BE2C (cell line): ENCODE data around the gene TUBD1.
"Not testable (repeated sequence)": the region's sequence is repeated elsewhere in the genome, so short reads cannot be mapped to it uniquely, and the experiment has no call there.

Experiments used
- DNase-seq: peaks from one replicate; pipeline ENCODE4 v3.0.0-alpha.2; 2020
- H3K27me3 ChIP-seq: fragments of 250-450 bp; sonication (Bioruptor Pico); 2 replicates; pipeline ENCODE4 v1.5.1; 2020; ENCODE audit warnings: mild to moderate bottlenecking
- H3K36me3 ChIP-seq: fragments of 250-450 bp; sonication (Bioruptor Pico); 2 replicates; pipeline ENCODE4 v1.5.1; 2020; ENCODE audit warnings: mild to moderate bottlenecking
- H3K4me1 ChIP-seq: fragments of 250-450 bp; sonication (Bioruptor Pico); 2 replicates; pipeline ENCODE4 v1.5.1; 2020
- H3K4me3 ChIP-seq: 2 replicates; pipeline ENCODE4 v1.5.1; 2011; ENCODE audit warnings: low read depth, low read length
- H3K9me3 ChIP-seq: fragments of 250-450 bp; sonication (Bioruptor Pico); 2 replicates; pipeline ENCODE4 v1.5.1; 2020
- TF ChIP-seq, protein P1 (sequence below): IDR thresholded peaks from 2 replicates; pipeline ENCODE4 v1.5.1; 2012; ENCODE audit warnings: mild to moderate bottlenecking, low read depth, low read length

The TUBD1 gene

DNA sequence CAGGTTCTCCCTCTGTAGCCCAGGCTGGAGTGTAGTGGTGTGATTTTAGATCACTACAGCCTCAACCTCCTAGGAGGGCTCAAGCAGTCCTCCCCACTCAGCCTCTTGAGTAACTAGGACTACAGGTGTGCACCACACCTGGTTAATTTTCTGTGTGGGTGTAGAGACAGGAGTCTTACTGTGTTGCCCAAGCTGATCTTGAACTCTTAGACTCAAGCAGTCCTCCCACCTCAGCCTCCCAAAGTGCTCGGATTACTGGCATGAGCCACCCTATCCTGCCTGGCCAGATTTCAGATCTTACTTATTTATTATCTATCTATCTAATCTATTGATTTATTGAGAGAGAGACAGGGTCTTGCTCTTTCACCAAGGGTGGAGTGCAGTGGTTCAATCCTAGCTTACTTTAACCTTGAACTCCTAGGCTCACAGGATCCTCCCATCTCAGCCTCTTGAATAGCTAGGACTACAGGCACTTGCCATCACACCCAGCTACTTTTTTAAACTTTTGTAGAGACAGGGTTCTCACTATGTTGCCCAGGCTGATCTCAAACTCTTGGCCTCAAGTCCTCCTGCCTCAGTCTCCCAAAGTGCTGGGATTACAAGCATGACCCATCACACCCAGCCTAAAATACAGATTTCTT, 61.8 kb downstream of the TUBD1 start:
- no peaks in the 10 kb centered on the region; the same call in 1 of the 2 replicates for H3K36me3 ChIP-seq
- H3K4me3 ChIP-seq, result no peak overlapping the region
- H3K27me3 ChIP-seq, result no peaks in the 10 kb centered on the region
- no peak for DNase-seq
- H3K4me1 ChIP-seq, result peaks cover 13% of the 10 kb centered on the region
- H3K9me3 ChIP-seq, result no peaks in the 10 kb centered on the region
- TF ChIP-seq, protein P1, sequence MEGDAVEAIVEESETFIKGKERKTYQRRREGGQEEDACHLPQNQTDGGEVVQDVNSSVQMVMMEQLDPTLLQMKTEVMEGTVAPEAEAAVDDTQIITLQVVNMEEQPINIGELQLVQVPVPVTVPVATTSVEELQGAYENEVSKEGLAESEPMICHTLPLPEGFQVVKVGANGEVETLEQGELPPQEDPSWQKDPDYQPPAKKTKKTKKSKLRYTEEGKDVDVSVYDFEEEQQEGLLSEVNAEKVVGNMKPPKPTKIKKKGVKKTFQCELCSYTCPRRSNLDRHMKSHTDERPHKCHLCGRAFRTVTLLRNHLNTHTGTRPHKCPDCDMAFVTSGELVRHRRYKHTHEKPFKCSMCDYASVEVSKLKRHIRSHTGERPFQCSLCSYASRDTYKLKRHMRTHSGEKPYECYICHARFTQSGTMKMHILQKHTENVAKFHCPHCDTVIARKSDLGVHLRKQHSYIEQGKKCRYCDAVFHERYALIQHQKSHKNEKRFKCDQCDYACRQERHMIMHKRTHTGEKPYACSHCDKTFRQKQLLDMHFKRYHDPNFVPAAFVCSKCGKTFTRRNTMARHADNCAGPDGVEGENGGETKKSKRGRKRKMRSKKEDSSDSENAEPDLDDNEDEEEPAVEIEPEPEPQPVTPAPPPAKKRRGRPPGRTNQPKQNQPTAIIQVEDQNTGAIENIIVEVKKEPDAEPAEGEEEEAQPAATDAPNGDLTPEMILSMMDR, result no peak

DNA sequence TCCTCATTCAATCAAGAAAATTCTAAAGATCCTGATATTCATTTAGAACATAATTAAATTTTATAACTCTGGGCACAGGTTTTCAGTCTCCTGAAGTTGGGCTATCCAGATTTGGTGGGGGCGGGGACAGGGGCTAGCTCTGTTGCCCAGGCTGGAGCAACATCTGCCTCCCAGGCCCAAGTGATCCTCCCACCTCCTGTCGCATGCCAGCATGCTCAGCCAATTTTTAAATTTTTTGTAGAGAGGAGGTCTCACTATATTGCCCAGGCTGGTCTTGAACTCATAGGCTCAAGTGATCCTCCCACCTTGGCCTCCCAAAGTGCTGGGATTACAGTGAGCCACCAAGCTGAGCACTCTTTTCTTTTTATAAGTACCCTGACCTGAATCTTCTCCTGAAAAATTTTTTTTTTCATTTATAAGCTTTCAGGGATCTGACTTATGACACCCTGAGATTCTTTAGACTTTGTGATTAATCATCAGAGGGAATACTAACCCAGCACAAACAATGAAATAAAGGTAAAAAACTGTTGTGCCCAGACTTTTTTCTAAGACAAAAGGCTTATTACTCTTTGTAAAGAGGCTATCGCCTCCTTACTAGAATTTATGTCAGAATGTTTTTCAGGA, 62.6 kb downstream of the TUBD1 start:
- TF ChIP-seq, protein P1, result no peak
- Histone ChIP-seq H3K9me3 (no peaks in the 10 kb centered on the region), H3K36me3 (no peaks in the 10 kb centered on the region; the same call in 1 of the 2 replicates), H3K4me3 (no peak overlapping the region), H3K27me3 (no peaks in the 10 kb centered on the region), H3K4me1 (peaks cover 13% of the 10 kb centered on the region)
- DNase-seq, result no peak

DNA sequence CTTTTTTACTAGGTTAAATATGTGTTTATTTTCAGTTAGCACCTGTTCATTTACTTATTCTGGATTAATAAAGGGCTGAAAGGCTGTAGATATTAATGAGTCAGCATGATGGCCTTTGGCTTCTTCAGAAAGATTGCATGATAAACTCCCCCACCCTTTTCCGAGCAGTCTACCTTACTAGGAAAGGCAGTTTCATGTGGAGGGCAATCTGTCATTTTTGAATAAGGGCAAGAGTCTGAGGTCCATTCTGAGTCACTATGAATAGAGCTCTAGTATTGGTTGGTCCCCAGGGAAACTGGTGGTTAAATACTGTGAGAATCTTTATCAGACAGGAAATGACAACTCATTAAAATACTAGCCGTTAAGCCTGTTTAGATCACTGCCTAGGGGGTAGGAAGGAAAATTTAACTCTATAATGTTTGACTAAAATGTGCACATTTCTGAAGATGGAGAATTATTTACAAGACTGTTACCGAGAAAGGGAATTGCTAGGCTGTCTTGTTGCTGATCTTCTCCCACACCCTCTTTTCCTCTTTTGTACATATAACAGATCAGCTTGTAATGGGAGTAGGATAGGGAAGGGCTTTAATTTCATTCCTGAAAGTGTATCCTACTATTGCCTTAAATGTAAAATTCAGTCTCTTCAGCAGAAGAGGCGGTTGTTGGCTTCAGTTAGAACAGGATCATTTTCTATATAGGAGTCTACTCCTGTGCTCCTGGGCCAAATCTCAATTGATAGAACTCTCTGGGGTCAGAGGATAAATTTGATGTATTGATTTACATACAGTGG, 63.3 kb downstream of the TUBD1 start:
- TF ChIP-seq, protein P1, result no peak
- H3K4me3 ChIP-seq, result no peak overlapping the region

DNA sequence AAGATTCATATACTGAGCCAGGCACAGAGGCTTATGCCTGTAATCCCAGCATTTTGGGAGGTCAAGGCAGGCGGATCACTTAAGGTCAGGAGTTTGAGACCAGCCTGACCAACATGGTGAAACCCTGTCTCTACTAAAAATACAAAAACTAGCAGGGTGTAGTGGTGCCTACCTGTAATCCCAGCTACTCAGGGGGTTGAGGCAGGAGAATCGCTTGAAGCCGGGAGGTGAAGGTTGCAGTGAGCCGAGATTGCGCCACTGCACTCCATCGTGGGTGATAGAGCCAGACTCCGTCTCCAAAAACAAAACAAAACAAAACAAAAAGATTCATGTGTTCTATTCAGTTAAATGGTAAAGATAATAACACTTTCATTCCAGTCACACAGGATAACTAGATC, 63.9 kb downstream of the TUBD1 start:
- not testable (repeated sequence) for H3K27me3 ChIP-seq, DNase-seq, H3K36me3 ChIP-seq, H3K9me3 ChIP-seq, H3K4me3 ChIP-seq
- H3K4me1 ChIP-seq, result peaks cover 13% of the 10 kb centered on the region

More for the DNA sequence above, 63.3 kb downstream of the TUBD1 start:
- Histone ChIP-seq H3K36me3 (no peaks in the 10 kb centered on the region; the same call in 1 of the 2 replicates), H3K27me3 (no peaks in the 10 kb centered on the region), H3K4me1 (peaks cover 13% of the 10 kb centered on the region), H3K9me3 (no peaks in the 10 kb centered on the region)
- no peak for DNase-seq

DNA sequence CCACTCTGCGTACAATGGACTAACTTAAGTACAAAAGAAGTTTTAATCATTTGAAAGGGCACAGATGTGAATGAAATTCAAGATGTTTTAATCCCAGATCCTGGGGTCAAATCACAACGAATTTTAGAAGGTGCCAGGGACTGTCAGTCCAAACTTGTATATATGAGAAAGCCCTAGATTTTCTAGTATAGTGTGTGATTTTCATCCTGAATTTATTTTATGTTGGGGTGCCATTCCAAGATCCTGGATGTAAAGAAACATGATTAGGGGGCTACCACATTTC, 64.3 kb downstream of the TUBD1 start:
- TF ChIP-seq, protein P1, result no peak
- no peaks in the 10 kb centered on the region; the same call in 1 of the 2 replicates for H3K36me3 ChIP-seq
- no peak for DNase-seq
- H3K4me3 ChIP-seq, result no peak overlapping the region
- H3K27me3 ChIP-seq, result no peaks in the 10 kb centered on the region
- H3K9me3 ChIP-seq, result no peaks in the 10 kb centered on the region
- H3K4me1 ChIP-seq, result peaks cover 13% of the 10 kb centered on the region

DNA sequence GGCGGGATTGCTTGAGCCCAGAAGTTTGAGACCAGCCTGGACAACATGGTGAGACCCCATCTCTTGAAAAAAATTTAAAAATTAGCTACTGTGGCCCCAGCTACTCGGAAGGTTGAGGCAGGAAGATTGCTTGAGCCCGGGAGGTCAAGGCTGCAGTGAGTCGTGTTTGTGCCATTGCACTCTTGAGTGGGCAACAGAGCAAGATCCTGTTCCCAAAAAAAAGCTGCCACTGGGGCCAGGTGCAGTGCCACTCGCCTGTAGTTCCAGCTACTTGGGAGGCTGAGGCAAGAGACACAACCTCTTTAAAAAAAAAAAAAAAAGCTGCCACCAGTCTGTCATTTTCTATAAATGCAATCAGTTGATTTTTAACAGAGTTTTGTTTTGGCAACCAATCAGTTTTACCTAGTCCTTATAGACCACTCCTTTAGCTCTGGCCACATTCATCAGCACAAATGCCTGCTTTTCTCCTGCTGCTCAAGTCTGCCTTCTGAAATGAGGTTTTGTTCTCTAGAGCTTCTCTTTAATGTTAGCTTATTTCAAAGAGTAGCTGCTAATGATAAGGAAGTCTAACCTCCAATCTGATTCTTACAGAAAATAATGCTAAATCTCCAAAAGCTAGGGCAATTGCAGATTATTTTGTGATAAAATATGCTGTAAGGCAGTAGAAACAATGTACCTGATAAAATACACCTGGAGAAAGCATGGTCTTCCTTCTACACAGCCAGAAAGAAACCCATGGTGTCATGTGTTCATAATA, 64.8 kb downstream of the TUBD1 start:
- H3K4me1 ChIP-seq, result peaks cover 13% of the 10 kb centered on the region
- no peaks in the 10 kb centered on the region for H3K9me3 ChIP-seq
- peaks cover 1% of the 10 kb centered on the region; the same call in 1 of the 2 replicates for H3K36me3 ChIP-seq
- TF ChIP-seq, protein P1, result no peak
- H3K4me3 ChIP-seq, result no peak overlapping the region
- no peaks in the 10 kb centered on the region for H3K27me3 ChIP-seq
- peak; percentile 29 for DNase-seq
